Measurements from ENCODE around the gene ARID5A.

Gene ARID5A

GRCh38 chr2:96501886-96502810 is 34.4 kb upstream of the ARID5A start:
- ChIA-PET CTCF (no interaction called here), POLR2A (no interaction called here)
- no peak for DNase-seq (ENCODE audit: extremely low spot score)
- no peak for TF ChIP-seq SP1 (IDR thresholded peaks at IDR 0.05)

- no peak for TF ChIP-seq FOXA1 (IDR thresholded peaks at IDR 0.05)
- TF ChIP-seq TARDBP (IDR thresholded peaks at IDR 0.05) = no peak
- no peak for TF ChIP-seq L3MBTL2 (conservative IDR thresholded peaks at IDR 0.05)
- no peak for TF ChIP-seq NFRKB (IDR thresholded peaks at IDR 0.05)
- TF ChIP-seq, protein P1, sequence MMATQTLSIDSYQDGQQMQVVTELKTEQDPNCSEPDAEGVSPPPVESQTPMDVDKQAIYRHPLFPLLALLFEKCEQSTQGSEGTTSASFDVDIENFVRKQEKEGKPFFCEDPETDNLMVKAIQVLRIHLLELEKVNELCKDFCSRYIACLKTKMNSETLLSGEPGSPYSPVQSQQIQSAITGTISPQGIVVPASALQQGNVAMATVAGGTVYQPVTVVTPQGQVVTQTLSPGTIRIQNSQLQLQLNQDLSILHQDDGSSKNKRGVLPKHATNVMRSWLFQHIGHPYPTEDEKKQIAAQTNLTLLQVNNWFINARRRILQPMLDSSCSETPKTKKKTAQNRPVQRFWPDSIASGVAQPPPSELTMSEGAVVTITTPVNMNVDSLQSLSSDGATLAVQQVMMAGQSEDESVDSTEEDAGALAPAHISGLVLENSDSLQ (IDR thresholded peaks at IDR 0.05) = no peak
- TF ChIP-seq LEF1 (IDR thresholded peaks at IDR 0.05; ENCODE audit: borderline replicate concordance) = no peak
- TF ChIP-seq CTBP1 (IDR thresholded peaks at IDR 0.05; ENCODE audit: borderline replicate concordance) = no peak
- TF ChIP-seq BHLHE40 (IDR thresholded peaks at IDR 0.05; ENCODE audit: borderline replicate concordance) = no peak
- TF ChIP-seq FOXK2 (IDR thresholded peaks at IDR 0.05) = no peak
- TF ChIP-seq ELF4 (IDR thresholded peaks at IDR 0.05) = no peak
- TF ChIP-seq HDGF (IDR thresholded peaks at IDR 0.05; ENCODE audit: borderline replicate concordance) = no peak
- TF ChIP-seq SP1 (IDR thresholded peaks at IDR 0.05) = no peak
- TF ChIP-seq ZNF384 (IDR thresholded peaks at IDR 0.05) = no peak
- no peak for TF ChIP-seq FOXM1 (IDR thresholded peaks at IDR 0.05; ENCODE audit: borderline replicate concordance)
- no peak for TF ChIP-seq ARNT (IDR thresholded peaks at IDR 0.05)
- TF ChIP-seq SUZ12 (IDR thresholded peaks at IDR 0.05) = no peak
- POLR2A ChIA-PET = no interaction called here
- no peak for DNase-seq (ENCODE audit: extremely low spot score)
- CTCF ChIA-PET = no interaction called here
Observed at GRCh38 chr2:96502891-96503636, 33.5 kb upstream of the ARID5A start.

GRCh38 chr2:96503637-96504243 is 32.8 kb upstream of the ARID5A start:
- POLR2A ChIA-PET = interaction anchor here (0.7 kb wide), 1 partner anchor 35 kb away, joined by 3 read pairs; no protein-coding TSS in a partner anchor

DNA sequence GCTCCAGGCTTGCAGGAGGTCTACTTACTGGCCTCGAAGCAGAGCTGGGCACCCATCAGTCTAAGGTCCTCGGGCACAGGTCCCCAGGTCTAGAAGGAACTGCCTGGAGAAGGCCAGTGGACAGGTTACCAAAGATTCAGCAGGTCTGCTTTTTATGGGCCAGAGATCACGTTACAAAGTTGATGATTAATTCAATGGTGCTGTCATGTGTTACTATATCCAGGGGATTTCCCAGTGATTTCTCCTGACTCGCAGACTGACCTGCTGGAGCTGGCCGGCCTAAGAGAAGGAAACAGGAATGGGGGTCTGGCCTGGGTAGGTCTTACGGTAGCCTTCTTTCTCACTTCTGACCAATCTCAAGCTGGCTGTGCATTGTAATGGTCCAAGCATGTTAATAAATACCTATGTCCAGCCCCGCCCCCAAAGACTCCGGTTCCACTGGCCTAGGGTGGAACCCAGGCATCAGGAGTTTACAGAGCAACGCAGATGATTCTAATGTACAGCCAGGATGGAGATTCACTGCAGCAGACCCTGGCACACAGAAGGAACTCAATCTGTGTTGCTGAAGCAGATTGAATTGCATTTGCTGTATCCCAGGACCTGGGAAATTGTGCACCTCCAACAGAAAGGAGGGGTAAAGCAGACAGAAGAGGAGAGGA is 31.2 kb upstream of the ARID5A start, which contains the start of gene NEURL3:
TSS of gene NEURL3 (minus strand) at position 127 of the 659 bp plus-strand sequence. CDS start at position 56, 71 bp downstream.
- ChIA-PET POLR2A (interaction anchor here (1.0 to 1.2 kb wide), 2 partner anchors 98 to 297 kb away, joined by 3 to 4 read pairs; no protein-coding TSS in a partner anchor), CTCF (interaction anchor here (0.8 to 3.0 kb wide), 2 partner anchors 57 to 97 kb away, joined by 3 to 19 read pairs; no protein-coding TSS in a partner anchor)
- TF ChIP-seq BHLHE40 (IDR thresholded peaks at IDR 0.05; ENCODE audit: borderline replicate concordance) = no peak
- TF ChIP-seq, protein P1 (IDR thresholded peaks at IDR 0.05) = peak; percentile 14; the same call in 1 of the 2 replicates
- DNase-seq (ENCODE audit: extremely low spot score) = no peak

More at GRCh38 chr2:96503637-96504243, 32.8 kb upstream of the ARID5A start:
- DNase-seq (ENCODE audit: extremely low spot score) = no peak
- no peak for TF ChIP-seq FOXK2 (IDR thresholded peaks at IDR 0.05)
- TF ChIP-seq, protein P1 (IDR thresholded peaks at IDR 0.05) = no peak
- no peak for TF ChIP-seq ZNF384 (IDR thresholded peaks at IDR 0.05)
- CTCF ChIA-PET = interaction anchor here (3.0 kb wide), 1 partner anchor 96 kb away, joined by 19 read pairs; no protein-coding TSS in a partner anchor

DNA sequence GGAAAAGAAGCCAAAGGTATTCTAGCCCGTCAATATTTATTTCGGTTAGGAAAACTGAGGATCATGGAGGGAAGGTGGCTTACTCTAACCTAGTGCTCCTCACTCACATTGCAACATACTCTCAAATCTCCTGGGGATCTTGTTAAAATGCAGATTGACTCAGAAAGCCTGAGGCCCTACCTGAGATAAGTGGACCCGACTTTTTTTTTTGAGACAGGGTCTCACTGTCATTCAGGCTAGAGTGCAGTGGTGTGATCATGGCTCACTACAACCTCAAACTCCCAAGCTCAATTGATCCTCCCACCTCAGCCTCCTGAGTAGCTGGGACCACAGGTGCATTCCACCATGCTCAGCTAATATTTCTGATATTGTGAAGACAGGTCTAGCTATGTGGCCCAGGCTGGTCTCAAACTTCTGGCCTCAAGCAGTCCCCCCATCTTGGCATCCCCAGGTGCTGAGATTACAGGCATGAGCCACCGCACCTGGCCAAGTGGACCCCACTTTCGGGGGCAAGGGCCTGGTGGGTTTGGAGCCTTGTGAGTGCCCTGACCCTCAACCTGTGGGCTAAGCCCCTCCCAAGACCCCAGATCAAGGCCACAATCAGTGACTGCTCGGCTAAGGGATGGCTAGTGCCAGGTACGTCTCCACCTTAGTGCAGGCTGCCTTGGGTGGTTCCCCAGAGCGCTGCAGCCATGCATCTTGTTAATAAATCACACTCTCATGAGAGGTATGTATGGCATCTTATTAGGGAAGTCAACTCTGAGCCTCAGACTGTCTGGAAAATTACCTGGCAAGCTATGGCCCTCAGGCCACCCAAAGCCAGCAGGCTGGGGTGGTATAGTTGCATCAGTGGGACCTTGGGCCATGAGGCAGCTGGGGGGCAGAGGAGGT is 30.3 kb upstream of the ARID5A start:
- no peak for DNase-seq (ENCODE audit: extremely low spot score)
- POLR2A ChIA-PET = interaction anchor here (1.0 to 1.2 kb wide), 2 partner anchors 99 to 298 kb away, joined by 3 to 4 read pairs; no protein-coding TSS in a partner anchor
- TF ChIP-seq ZNF384 (IDR thresholded peaks at IDR 0.05) (no peak), SUZ12 (IDR thresholded peaks at IDR 0.05) (no peak), CTBP1 (IDR thresholded peaks at IDR 0.05; ENCODE audit: borderline replicate concordance) (no peak), TARDBP (IDR thresholded peaks at IDR 0.05) (no peak), LEF1 (IDR thresholded peaks at IDR 0.05; ENCODE audit: borderline replicate concordance) (no peak), NFRKB (IDR thresholded peaks at IDR 0.05) (no peak)
- CTCF ChIA-PET = interaction anchor here (0.5 to 3.0 kb wide), 2 partner anchors 92 to 98 kb away, joined by 3 to 19 read pairs; no protein-coding TSS in a partner anchor

Data from HEK293T (cell line).